B cell (primary cell): ENCODE data around the gene BRD3. TPM values are rescaled to one million over a fixed set of nuclear protein-coding genes. Genes with fewer than 3 reads are reported as not detected.

Source experiments
- ATAC-seq: fragments of 200-7000 bp; cut with Tn5 transposase; one replicate; pipeline ENCODE4 v1.10.0; 2021; ENCODE audit warnings: low read depth, mild to moderate bottlenecking, moderate number of reproducible peaks, moderate library complexity
- CTCF ChIA-PET: fragments of 350-600 bp; sonication (Branson Sonifier 250); formaldehyde crosslinking; loops from one replicate; lab custom pipeline; 2021; ENCODE audit warnings: antibody characterized with exemption, inconsistent platforms; lab: Charles Lee
- POLR2A ChIA-PET: fragments of 350-600 bp; sonication (Branson Sonifier 250); formaldehyde crosslinking; loops from one replicate; lab custom pipeline; 2021; ENCODE audit warnings: antibody characterized with exemption; lab: Charles Lee
- DNase-seq: peaks from one replicate; pipeline ENCODE4 v3.0.0; 2013
- H2AFZ ChIP-seq: 2 replicates; pipeline ENCODE4 v1.6.1; 2012; ENCODE audit warnings: mild to moderate bottlenecking, low read depth, low read length; ENCODE audit not compliant: insufficient read depth, poor library complexity, severe bottlenecking
- H3K27ac ChIP-seq, 2 donors: 1 replicate in 1 of 2; 2 replicates in 1 of 2; pipeline ENCODE4 v1.5.1; 2012 to 2013; ENCODE audit warnings: low read length in 2 of 2, mild to moderate bottlenecking in 2 of 2, moderate library complexity in 1 of 2
- H3K27me3 ChIP-seq, 4 experiments: fragments of 200-600 bp in 1 of 4; sonication (generic) in 1 of 4; replicated peaks in 1 of 4; 1 replicate in 2 of 4; 2 replicates in 2 of 4; pipeline versions ENCODE4 v1.6.1 to v1.7.0; 2013 to 2016; ENCODE audit warnings: low read length in 3 of 4, mild to moderate bottlenecking in 2 of 4, mixed read lengths in 1 of 4, moderate library complexity in 1 of 4; ENCODE audit not compliant: insufficient read depth in 4 of 4, control insufficient read depth in 3 of 4; ENCODE audit errors: control extremely low read depth in 1 of 4
- H3K36me3 ChIP-seq, 2 experiments: replicated peaks in 1 of 2; 1 replicate in 1 of 2; 2 replicates in 1 of 2; pipeline versions ENCODE4 v1.6.1 to v1.7.1; 2013; ENCODE audit warnings: low read length in 1 of 2; ENCODE audit not compliant: insufficient read depth in 2 of 2, control insufficient read depth in 1 of 2; ENCODE audit errors: control extremely low read depth in 1 of 2, extremely low read depth in 1 of 2
- H3K4me1 ChIP-seq, 2 donors: fragments of 200-600 bp in 1 of 2; sonication (generic) in 1 of 2; 1 replicate in 1 of 2; 2 replicates in 1 of 2; pipeline versions ENCODE4 v1.5.1 to v1.6.1; 2013 to 2017; ENCODE audit warnings: low read length in 2 of 2; ENCODE audit not compliant: control insufficient read depth in 2 of 2, insufficient read depth in 2 of 2
- H3K4me2 ChIP-seq: replicated peaks from 2 replicates; pipeline ENCODE3; 2012; ENCODE audit warnings: mild to moderate bottlenecking, low read depth, low read length; ENCODE audit not compliant: poor library complexity, severe bottlenecking
- H3K4me3 ChIP-seq, 5 experiments: fragments of 200-600 bp in 1 of 5; sonication (generic) in 1 of 5; 1 replicate in 3 of 5; 2 replicates in 2 of 5; pipeline versions ENCODE4 v1.5.1 to v1.7.0; 2011 to 2016; ENCODE audit warnings: low read length in 4 of 5, mild to moderate bottlenecking in 4 of 5, low read depth in 2 of 5, control low read depth in 1 of 5, moderate library complexity in 1 of 5; ENCODE audit not compliant: insufficient read depth in 1 of 5; ENCODE audit errors: control extremely low read depth in 1 of 5, extremely low read depth in 1 of 5
- H3K79me2 ChIP-seq: fragments of 200-600 bp; sonication (generic); one replicate; pipeline ENCODE4 v1.6.0; 2016; ENCODE audit warnings: low read length; ENCODE audit not compliant: control insufficient read depth, insufficient read depth
- H3K9ac ChIP-seq: fragments of 200-600 bp; sonication (generic); 2 replicates; pipeline ENCODE4 v1.6.1; 2017; ENCODE audit warnings: mild to moderate bottlenecking, low read length, moderate library complexity
- H3K9me3 ChIP-seq, 3 donors: one replicate each; pipeline versions ENCODE4 v1.6.1 to v1.7.1; 2013; ENCODE audit warnings: low read length in 2 of 3; ENCODE audit not compliant: control insufficient read depth in 2 of 3, insufficient read depth in 1 of 3; ENCODE audit errors: control extremely low read depth in 1 of 3
- H4K20me1 ChIP-seq: 2 replicates; pipeline ENCODE4 v1.6.0; 2012; ENCODE audit warnings: mild to moderate bottlenecking, low read length; ENCODE audit not compliant: insufficient read depth, control insufficient read depth, poor library complexity, severe bottlenecking
- H3K27ac Mint-ChIP-seq: one replicate; pipeline ENCODE4 v1.8.0; 2021; ENCODE audit warnings: mixed read lengths
- H3K27me3 Mint-ChIP-seq: one replicate; pipeline ENCODE4 v1.8.0; 2021; ENCODE audit warnings: mixed read lengths
- H3K4me1 Mint-ChIP-seq: one replicate; pipeline ENCODE4 v1.8.0; 2021; ENCODE audit warnings: mixed read lengths
- H3K4me3 Mint-ChIP-seq: one replicate; pipeline ENCODE4 v1.8.0; 2021; ENCODE audit warnings: mixed read lengths
- H3K9me3 Mint-ChIP-seq: one replicate; pipeline ENCODE4 v1.8.0; 2022; ENCODE audit warnings: mixed read lengths; ENCODE audit not compliant: insufficient read depth
- EZH2 ChIP-seq: IDR thresholded peaks from 2 replicates; pipeline ENCODE4 v1.6.1; 2012; ENCODE audit warnings: borderline replicate concordance, low read depth, mild to moderate bottlenecking, moderate library complexity, low read length; ENCODE audit not compliant: insufficient read depth, poor library complexity, severe bottlenecking
- WGBS: methylation state at CpG from one replicate; pipeline ENCODE4 v1.1.5; 2013; ENCODE audit warnings: missing lambda C conversion rate; ENCODE audit not compliant: insufficient coverage; 5-methylcytosine and 5-hydroxymethylcytosine counted together
- intact Hi-C: fragments of 100-400 bp; cut with micrococcal nuclease; formaldehyde crosslinking; loops from one replicate; pipeline ENCODE4 v1.10.0; 2022
- polyA plus RNA-seq: library from polyadenylated mRNA; depleted of rRNA; stranded (reverse); fragments of >200 nt; gene quantifications from 2 replicates; pipeline ENCODE4 v1.2.3, GENCODE V29; 2012
- total RNA-seq, 2 donors: library from RNA; stranded (reverse); fragments of 120-200 nt in 1 of 2; gene quantifications; 1 replicate in 1 of 2; 2 replicates in 1 of 2; pipeline versions ENCODE4 v1.2.3 to v1.2.4, GENCODE V29; 2013 to 2022
- TF ChIP-seq, protein P1 (sequence below): fragments of 200-600 bp; IDR thresholded peaks from one replicate; pipeline ENCODE4 v1.8.0; 2022; ENCODE audit warnings: antibody characterized with exemption, mild to moderate bottlenecking

BRD3 gene
- total and polyA plus RNA-seq, 2 donors (not counting 1 experiment from before 2014, with no cell fraction given): 8.9 to 38.0 TPM

DNA sequence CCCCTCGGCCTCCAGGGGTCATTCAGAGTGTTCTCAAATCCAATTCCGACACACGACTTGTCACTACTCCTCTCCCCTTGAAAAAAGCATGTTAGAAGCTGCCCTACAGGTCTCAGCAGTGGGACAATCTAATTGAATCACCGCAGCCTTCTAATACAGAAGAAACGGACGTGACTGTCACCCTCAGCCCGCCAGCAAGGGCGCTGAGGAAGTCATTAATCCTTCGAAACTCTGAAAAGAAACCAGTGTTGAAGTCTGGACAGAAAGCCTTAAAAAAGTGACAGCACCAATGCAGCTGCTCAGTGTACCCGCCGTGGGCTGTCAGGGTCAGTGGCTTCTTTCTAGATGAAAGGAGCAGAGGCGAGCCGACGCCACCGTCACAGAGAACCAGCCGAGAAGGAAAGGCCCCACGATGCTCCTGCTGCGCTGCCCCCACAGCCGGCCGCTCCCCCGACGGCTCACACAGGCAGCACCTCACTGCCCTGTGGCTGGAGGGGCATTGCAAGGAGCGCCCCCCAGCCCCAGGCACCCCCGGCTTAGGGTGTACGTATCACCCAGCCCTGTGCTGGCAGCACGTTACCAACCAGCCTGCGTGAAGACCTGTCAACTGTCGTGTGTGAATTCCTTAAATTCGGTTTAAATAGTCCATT lies 36.9 kb downstream of the BRD3 start:
- peaks cover 13% of the 10 kb centered on the region for H4K20me1 ChIP-seq
- Mint-ChIP-seq H3K4me3 (no peak overlapping the region), H3K4me1 (peaks cover 11% of the 10 kb centered on the region), H3K27me3 (no peaks in the 10 kb centered on the region), H3K9me3 (no peaks in the 10 kb centered on the region), H3K27ac (no peak overlapping the region)
- H3K4me2 ChIP-seq: no peak overlapping the region
- no peaks in the 10 kb centered on the region for H3K27me3 ChIP-seq
- POLR2A ChIA-PET: no interaction called here
- no peak overlapping the region for H3K27ac ChIP-seq
- H3K4me3 ChIP-seq: no peak overlapping the region
- H3K79me2 ChIP-seq: peaks cover 4% of the 10 kb centered on the region
- peaks cover 6 to 9% of the 10 kb centered on the region in 2 donors for H3K4me1 ChIP-seq
- H3K36me3 ChIP-seq: peaks cover 0 to 61% of the 10 kb centered on the region in 2 experiments
- ATAC-seq (no peak), DNase-seq (no peak)
- peaks cover 0 to 4% (median 0%) of the 10 kb centered on the region in 3 donors for H3K9me3 ChIP-seq
- H3K9ac ChIP-seq: no peak overlapping the region
- 94% methylated on average over 26 of the region's 29 CpGs for WGBS
- TF ChIP-seq EZH2: no peak
- TF ChIP-seq, protein P1, sequence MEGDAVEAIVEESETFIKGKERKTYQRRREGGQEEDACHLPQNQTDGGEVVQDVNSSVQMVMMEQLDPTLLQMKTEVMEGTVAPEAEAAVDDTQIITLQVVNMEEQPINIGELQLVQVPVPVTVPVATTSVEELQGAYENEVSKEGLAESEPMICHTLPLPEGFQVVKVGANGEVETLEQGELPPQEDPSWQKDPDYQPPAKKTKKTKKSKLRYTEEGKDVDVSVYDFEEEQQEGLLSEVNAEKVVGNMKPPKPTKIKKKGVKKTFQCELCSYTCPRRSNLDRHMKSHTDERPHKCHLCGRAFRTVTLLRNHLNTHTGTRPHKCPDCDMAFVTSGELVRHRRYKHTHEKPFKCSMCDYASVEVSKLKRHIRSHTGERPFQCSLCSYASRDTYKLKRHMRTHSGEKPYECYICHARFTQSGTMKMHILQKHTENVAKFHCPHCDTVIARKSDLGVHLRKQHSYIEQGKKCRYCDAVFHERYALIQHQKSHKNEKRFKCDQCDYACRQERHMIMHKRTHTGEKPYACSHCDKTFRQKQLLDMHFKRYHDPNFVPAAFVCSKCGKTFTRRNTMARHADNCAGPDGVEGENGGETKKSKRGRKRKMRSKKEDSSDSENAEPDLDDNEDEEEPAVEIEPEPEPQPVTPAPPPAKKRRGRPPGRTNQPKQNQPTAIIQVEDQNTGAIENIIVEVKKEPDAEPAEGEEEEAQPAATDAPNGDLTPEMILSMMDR: no peak
- intact Hi-C loops: no loop called here
- CTCF ChIA-PET: no interaction called here
- H2AFZ ChIP-seq: no peak overlapping the region
